ENCODE measurements around the gene FBXW7. TPM values are rescaled to one million over a fixed set of nuclear protein-coding genes. Genes with fewer than 3 reads are reported as not detected.
A peak's percentile ranks its signal among the peaks of the same experiment; 100 is the strongest.

FBXW7 gene
- total RNA-seq, 3 donors from 2014 or later (not counting 1 experiment from before 2014, with no cell fraction given) = 172 to 202 (median 175) TPM

DNA sequence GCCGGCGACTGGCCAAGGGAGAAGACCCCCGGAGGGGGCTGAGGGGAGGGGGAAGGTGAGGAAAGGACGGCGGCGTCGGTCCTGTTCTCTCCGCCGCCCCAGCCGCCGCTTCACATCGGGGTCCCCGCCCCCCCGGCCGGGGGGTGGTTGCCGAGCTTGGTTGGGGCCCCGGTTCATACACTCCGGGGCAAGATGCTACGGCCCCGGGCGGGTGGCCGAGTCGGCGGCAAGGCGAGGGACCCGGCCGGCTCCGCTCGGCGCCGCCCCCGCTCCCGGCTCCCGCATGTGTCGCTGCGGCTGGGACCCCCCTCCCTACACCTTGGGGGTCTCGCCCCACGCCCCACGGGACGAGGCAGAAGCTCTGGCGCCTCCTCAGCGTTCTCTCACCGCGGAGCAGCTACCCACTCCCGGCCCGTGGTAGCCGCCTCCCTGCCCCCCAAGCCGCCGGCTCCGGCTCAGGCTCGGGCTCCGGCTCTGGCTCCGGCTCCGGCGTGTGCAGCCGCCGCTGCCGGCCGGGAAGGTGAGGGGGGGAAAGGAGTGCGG lies 461 bp downstream of the FBXW7 start:
- peak overlapping the region; percentile 95 for H3K4me3 ChIP-seq (ENCODE audit: low read length)
- H3K27ac ChIP-seq (ENCODE audit: low read length) = peak overlapping the region; percentile 88
- intact Hi-C loops (cut with micrococcal nuclease) = loop anchor here (5.0 kb wide), 2 partner anchors 33 to 78 kb away; no protein-coding TSS in a partner anchor
- peaks cover 10% of the 10 kb centered on the region for H3K36me3 ChIP-seq (ENCODE audit: control insufficient read depth, insufficient read depth, low read length)
- DNase-seq (peak in 1 of 2 donors; percentile 48), ATAC-seq (peak in 2 of 3 donors; percentile 2 to 4)
- TF ChIP-seq, protein P1, sequence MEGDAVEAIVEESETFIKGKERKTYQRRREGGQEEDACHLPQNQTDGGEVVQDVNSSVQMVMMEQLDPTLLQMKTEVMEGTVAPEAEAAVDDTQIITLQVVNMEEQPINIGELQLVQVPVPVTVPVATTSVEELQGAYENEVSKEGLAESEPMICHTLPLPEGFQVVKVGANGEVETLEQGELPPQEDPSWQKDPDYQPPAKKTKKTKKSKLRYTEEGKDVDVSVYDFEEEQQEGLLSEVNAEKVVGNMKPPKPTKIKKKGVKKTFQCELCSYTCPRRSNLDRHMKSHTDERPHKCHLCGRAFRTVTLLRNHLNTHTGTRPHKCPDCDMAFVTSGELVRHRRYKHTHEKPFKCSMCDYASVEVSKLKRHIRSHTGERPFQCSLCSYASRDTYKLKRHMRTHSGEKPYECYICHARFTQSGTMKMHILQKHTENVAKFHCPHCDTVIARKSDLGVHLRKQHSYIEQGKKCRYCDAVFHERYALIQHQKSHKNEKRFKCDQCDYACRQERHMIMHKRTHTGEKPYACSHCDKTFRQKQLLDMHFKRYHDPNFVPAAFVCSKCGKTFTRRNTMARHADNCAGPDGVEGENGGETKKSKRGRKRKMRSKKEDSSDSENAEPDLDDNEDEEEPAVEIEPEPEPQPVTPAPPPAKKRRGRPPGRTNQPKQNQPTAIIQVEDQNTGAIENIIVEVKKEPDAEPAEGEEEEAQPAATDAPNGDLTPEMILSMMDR (IDR thresholded peaks at IDR 0.05) = no peak
- Mint-ChIP-seq H3K4me1 (peaks cover 72 to 73% of the 10 kb centered on the region in 2 donors), H3K36me3 (no peaks in the 10 kb centered on the region), H3K27me3 (ENCODE audit: low read depth in 2 of 2) (no peaks in the 10 kb centered on the region), H3K27ac (peak overlapping the region; percentile 93 to 99), H3K4me3 (peak overlapping the region; percentile 99), H3K9me3 (no peaks in the 10 kb centered on the region)
- no peaks in the 10 kb centered on the region for H3K27me3 ChIP-seq (ENCODE audit: control insufficient read depth, insufficient read depth, low read length)
- under 1% methylated on average over 60 of the region's 60 CpGs for WGBS (ENCODE audit: insufficient coverage)
- no peaks in the 10 kb centered on the region for H3K9me3 ChIP-seq (ENCODE audit: control insufficient read depth, insufficient read depth, low read length)
- H3K4me1 ChIP-seq (ENCODE audit: control insufficient read depth, insufficient read depth, low read length) = peaks cover 18% of the 10 kb centered on the region

DNA sequence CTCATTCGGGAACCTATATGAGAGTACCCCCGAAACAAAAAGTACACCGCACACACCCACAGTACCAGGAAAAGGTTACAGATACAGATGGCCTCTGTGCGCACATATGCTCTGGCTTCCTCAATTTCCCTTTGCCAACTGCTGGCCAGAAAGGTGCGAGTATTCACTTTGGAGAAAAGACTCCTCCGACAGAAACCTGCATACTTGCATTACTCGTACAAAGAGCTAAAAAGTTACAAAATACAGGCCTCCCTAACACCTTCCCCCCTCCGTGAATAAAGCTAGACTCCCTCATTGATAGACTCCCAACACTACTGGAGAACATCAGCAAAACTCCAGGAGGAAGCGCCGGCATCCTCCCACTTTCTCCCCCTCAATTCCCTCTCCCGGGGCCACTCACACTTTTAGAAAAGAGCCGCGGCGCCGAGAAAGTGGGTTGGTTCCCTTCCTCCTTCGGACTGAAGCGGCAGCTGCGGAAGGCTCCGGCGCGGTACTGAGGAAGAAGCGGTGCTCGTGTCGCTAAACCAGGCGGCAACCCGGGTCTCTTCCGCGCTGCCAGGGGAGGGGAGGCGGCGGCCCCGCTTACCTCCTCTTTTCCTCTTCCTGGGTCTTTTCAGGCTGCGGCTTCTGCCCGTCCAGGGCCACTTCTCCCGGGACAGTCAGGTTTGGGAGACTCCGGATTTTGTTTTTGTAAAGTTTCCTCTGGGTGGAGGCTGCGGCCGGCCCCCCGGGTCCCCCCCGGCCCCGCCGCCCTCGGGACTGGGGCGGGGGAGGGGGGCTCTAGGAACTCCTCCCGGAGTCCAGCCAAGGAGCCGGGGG lies 1.1 kb downstream of the FBXW7 start:
- Histone ChIP-seq H3K4me1 (ENCODE audit: control insufficient read depth, insufficient read depth, low read length) (peaks cover 16% of the 10 kb centered on the region), H3K9me3 (ENCODE audit: control insufficient read depth, insufficient read depth, low read length) (no peaks in the 10 kb centered on the region), H3K36me3 (ENCODE audit: control insufficient read depth, insufficient read depth, low read length) (peaks cover 6% of the 10 kb centered on the region), H3K27ac (ENCODE audit: low read length) (peak overlapping the region; percentile 88), H3K4me3 (ENCODE audit: low read length) (peak overlapping the region; percentile 95), H3K27me3 (ENCODE audit: control insufficient read depth, insufficient read depth, low read length) (no peaks in the 10 kb centered on the region)
- Mint-ChIP-seq H3K9me3 (no peaks in the 10 kb centered on the region), H3K4me1 (peaks cover 77% of the 10 kb centered on the region in 2 donors), H3K27me3 (ENCODE audit: low read depth in 2 of 2) (no peaks in the 10 kb centered on the region), H3K27ac (peak overlapping the region; percentile 89 to 91), H3K36me3 (no peaks in the 10 kb centered on the region), H3K4me3 (peak overlapping the region; percentile 99)
- TF ChIP-seq, protein P1 (IDR thresholded peaks at IDR 0.05) = no peak
- intact Hi-C loops (cut with micrococcal nuclease) = loop anchor here (5.0 kb wide), 2 partner anchors 32 to 77 kb away; no protein-coding TSS in a partner anchor
- ATAC-seq (no peak), DNase-seq (peak; percentile 50 to 71)
- under 1% methylated on average over 45 of the region's 45 CpGs for WGBS (ENCODE audit: insufficient coverage)

DNA sequence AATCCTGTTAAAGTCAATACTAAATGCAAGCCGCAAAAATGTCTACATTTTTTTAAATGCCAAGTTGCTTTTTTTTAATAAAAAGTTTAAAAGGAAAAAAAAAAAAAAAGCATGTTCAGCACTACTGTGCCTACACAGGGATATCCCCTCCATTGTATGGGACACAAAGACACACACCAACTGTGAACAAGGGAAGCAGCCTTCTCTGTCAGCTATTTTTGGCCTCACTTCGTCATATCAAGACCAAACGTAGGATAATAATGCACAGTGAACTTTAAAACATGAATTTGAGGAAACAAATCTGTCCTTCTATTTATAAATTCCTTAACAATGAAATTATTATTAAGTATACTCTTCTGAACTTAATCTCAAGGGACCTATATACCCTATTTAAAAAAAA lies 4.4 kb downstream of the FBXW7 start:
- Mint-ChIP-seq H3K4me1 (peaks cover 50 to 64% of the 10 kb centered on the region in 2 donors), H3K27ac (peak overlapping the region; percentile 39 to 63), H3K36me3 (no peaks in the 10 kb centered on the region), H3K4me3 (no peak overlapping the region), H3K9me3 (no peaks in the 10 kb centered on the region), H3K27me3 (ENCODE audit: low read depth in 2 of 2) (no peaks in the 10 kb centered on the region)
- H3K36me3 ChIP-seq (ENCODE audit: control insufficient read depth, insufficient read depth, low read length) = peaks cover 4% of the 10 kb centered on the region
- DNase-seq (no peak), ATAC-seq (no peak)
- intact Hi-C loops (cut with micrococcal nuclease) = no loop called here
- no peak overlapping the region for H3K27ac ChIP-seq (ENCODE audit: low read length)
- H3K27me3 ChIP-seq (ENCODE audit: control insufficient read depth, insufficient read depth, low read length) = no peaks in the 10 kb centered on the region
- TF ChIP-seq, protein P1 (IDR thresholded peaks at IDR 0.05) = no peak
- H3K4me1 ChIP-seq (ENCODE audit: control insufficient read depth, insufficient read depth, low read length) = peaks cover 3% of the 10 kb centered on the region
- H3K9me3 ChIP-seq (ENCODE audit: control insufficient read depth, insufficient read depth, low read length) = no peaks in the 10 kb centered on the region
- no peak overlapping the region for H3K4me3 ChIP-seq (ENCODE audit: low read length)
- WGBS (ENCODE audit: insufficient coverage) = no CpG with 5 or more reads among the region's 3 CpGs
